SK-N-SH treated with all-trans-retinoic acid at 6 μM for 48 hours (cell line): Measurements from ENCODE around the gene LRTM1.

Experiments
- ARNTL ChIP-seq: fragments of 450-650 bp; formaldehyde crosslinking; IDR thresholded peaks from 2 replicates; pipeline ENCODE4 v1.5.0; 2020; ENCODE audit warnings: low read depth, mild to moderate bottlenecking, moderate library complexity, borderline replicate concordance
- CSDC2 ChIP-seq: fragments of 250-450 bp; sonication (Bioruptor Pico); IDR thresholded peaks from 2 replicates; pipeline ENCODE4 v1.5.0; 2020; ENCODE audit warnings: mild to moderate bottlenecking, moderate library complexity
- OSR1 ChIP-seq: fragments of 250-450 bp; sonication (Bioruptor Pico); IDR thresholded peaks from 2 replicates; pipeline ENCODE4 v1.8.0; 2022; ENCODE audit warnings: moderate library complexity, mild to moderate bottlenecking, inconsistent platforms
- POU6F1 ChIP-seq: fragments of 250-450 bp; sonication (Bioruptor Pico); IDR thresholded peaks from 2 replicates; pipeline ENCODE4 v1.8.0; 2021; ENCODE audit warnings: low read depth, mild to moderate bottlenecking, moderate library complexity, borderline replicate concordance
- PPARA ChIP-seq: fragments of 250-450 bp; sonication (Bioruptor Pico); IDR thresholded peaks from 2 replicates; pipeline ENCODE4 v1.5.0; 2020; ENCODE audit warnings: mild to moderate bottlenecking, borderline replicate concordance
- RARB ChIP-seq: fragments of 250-450 bp; sonication (Bioruptor Pico); IDR thresholded peaks from 2 replicates; pipeline ENCODE4 v1.8.0; 2021; ENCODE audit warnings: mild to moderate bottlenecking, moderate library complexity
- TCF4 ChIP-seq: fragments of 250-450 bp; sonication (Bioruptor Pico); IDR thresholded peaks from 2 replicates; pipeline ENCODE4 v1.8.0; 2021; ENCODE audit warnings: mild to moderate bottlenecking, moderate library complexity, borderline replicate concordance
- TSHZ2 ChIP-seq: fragments of 250-450 bp; sonication (Bioruptor Pico); IDR thresholded peaks from 2 replicates; pipeline ENCODE4 v1.5.0; 2020; ENCODE audit warnings: mild to moderate bottlenecking, moderate library complexity
- ZFP3 ChIP-seq: fragments of 250-450 bp; sonication (Bioruptor Pico); IDR thresholded peaks from 2 replicates; pipeline ENCODE4 v1.5.0; 2020; ENCODE audit warnings: mild to moderate bottlenecking, moderate library complexity
- ZNF565 ChIP-seq: fragments of 450-650 bp; formaldehyde crosslinking; conservative IDR thresholded peaks from 2 replicates; pipeline ENCODE4 v1.5.0; 2020; ENCODE audit warnings: low read depth, mild to moderate bottlenecking, moderate library complexity
- ZNF70 ChIP-seq: fragments of 450-650 bp; formaldehyde crosslinking; IDR thresholded peaks from 2 replicates; pipeline ENCODE4 v1.5.0; 2020; ENCODE audit warnings: mild to moderate bottlenecking, moderate library complexity
- ZNF8 ChIP-seq: fragments of 450-650 bp; formaldehyde crosslinking; IDR thresholded peaks from 2 replicates; pipeline ENCODE4 v1.5.0; 2020; ENCODE audit warnings: mild to moderate bottlenecking, moderate library complexity
- TF ChIP-seq, protein P1 (sequence below): fragments of 250-450 bp; sonication (Bioruptor Pico); IDR thresholded peaks from 2 replicates; pipeline ENCODE4 v1.8.0; 2020; ENCODE audit warnings: mild to moderate bottlenecking, moderate library complexity, borderline replicate concordance
- TF ChIP-seq, protein P2 (sequence below): fragments of 250-450 bp; sonication (Bioruptor Pico); IDR thresholded peaks from 2 replicates; pipeline ENCODE4 v1.5.1; 2020; ENCODE audit warnings: low read depth, mild to moderate bottlenecking, moderate library complexity

GRCh38 chr3:54895613-54896012, 32.2 kb downstream of the LRTM1 start:
- TF ChIP-seq RARB (CRISPR knock-in tag) (no peak), ARNTL (no peak), POU6F1 (no peak), PPARA (CRISPR knock-in tag) (no peak), ZNF70 (no peak), ZFP3 (CRISPR knock-in tag) (no peak), TCF4 (CRISPR knock-in tag) (no peak), TSHZ2 (CRISPR knock-in tag) (no peak), CSDC2 (CRISPR knock-in tag) (no peak), OSR1 (CRISPR knock-in tag) (no peak), ZNF565 (CRISPR knock-in tag) (no peak), ZNF8 (CRISPR knock-in tag) (no peak)
- TF ChIP-seq, protein P1, sequence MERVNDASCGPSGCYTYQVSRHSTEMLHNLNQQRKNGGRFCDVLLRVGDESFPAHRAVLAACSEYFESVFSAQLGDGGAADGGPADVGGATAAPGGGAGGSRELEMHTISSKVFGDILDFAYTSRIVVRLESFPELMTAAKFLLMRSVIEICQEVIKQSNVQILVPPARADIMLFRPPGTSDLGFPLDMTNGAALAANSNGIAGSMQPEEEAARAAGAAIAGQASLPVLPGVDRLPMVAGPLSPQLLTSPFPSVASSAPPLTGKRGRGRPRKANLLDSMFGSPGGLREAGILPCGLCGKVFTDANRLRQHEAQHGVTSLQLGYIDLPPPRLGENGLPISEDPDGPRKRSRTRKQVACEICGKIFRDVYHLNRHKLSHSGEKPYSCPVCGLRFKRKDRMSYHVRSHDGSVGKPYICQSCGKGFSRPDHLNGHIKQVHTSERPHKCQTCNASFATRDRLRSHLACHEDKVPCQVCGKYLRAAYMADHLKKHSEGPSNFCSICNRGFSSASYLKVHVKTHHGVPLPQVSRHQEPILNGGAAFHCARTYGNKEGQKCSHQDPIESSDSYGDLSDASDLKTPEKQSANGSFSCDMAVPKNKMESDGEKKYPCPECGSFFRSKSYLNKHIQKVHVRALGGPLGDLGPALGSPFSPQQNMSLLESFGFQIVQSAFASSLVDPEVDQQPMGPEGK (CRISPR knock-in tag): no peak
- TF ChIP-seq, protein P2, sequence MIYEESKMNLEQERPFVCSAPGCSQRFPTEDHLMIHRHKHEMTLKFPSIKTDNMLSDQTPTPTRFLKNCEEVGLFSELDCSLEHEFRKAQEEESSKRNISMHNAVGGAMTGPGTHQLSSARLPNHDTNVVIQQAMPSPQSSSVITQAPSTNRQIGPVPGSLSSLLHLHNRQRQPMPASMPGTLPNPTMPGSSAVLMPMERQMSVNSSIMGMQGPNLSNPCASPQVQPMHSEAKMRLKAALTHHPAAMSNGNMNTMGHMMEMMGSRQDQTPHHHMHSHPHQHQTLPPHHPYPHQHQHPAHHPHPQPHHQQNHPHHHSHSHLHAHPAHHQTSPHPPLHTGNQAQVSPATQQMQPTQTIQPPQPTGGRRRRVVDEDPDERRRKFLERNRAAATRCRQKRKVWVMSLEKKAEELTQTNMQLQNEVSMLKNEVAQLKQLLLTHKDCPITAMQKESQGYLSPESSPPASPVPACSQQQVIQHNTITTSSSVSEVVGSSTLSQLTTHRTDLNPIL (CRISPR knock-in tag): no peak
